Measurements from ENCODE around the gene FBXW2.
"Not testable (repeated sequence)": the region's sequence is repeated elsewhere in the genome, so short reads cannot be mapped to it uniquely, and the experiment has no call there.

The FBXW2 gene

GRCh38 chr9:120778758-120779157 is 14.5 kb downstream of the FBXW2 start:
- DNase-seq, result no peak

GRCh38 chr9:120777229-120777628 is 16.0 kb downstream of the FBXW2 start:
- DNase-seq, result no peak

- no peak for DNase-seq
Measured at GRCh38 chr9:120776788-120777187, 16.4 kb downstream of the FBXW2 start.

GRCh38 chr9:120775859-120776258 is 17.4 kb downstream of the FBXW2 start:
- DNase-seq, result no peak

- DNase-seq, result no peak
Measured at GRCh38 chr9:120774719-120775118, 18.5 kb downstream of the FBXW2 start.

GRCh38 chr9:120773256-120773655 is 20.0 kb downstream of the FBXW2 start:
- DNase-seq, result no peak

- no peak for DNase-seq
Measured at GRCh38 chr9:120770931-120771330, 22.3 kb downstream of the FBXW2 start.

GRCh38 chr9:120768886-120769285 is 24.3 kb downstream of the FBXW2 start:
- DNase-seq, result no peak

GRCh38 chr9:120768247-120768646 is 25.0 kb downstream of the FBXW2 start:
- no peak for DNase-seq

- no peak for DNase-seq
Measured at GRCh38 chr9:120767451-120767850, 25.8 kb downstream of the FBXW2 start.

- DNase-seq, result no peak
Measured at GRCh38 chr9:120765910-120766425, 27.2 kb downstream of the FBXW2 start.

- DNase-seq, result no peak
Measured at GRCh38 chr9:120764476-120764875, 28.7 kb downstream of the FBXW2 start.

GRCh38 chr9:120761006-120761405 is 32.2 kb downstream of the FBXW2 start:
- DNase-seq, result no peak

GRCh38 chr9:120759755-120760400 is 33.3 kb downstream of the FBXW2 start:
- DNase-seq, result no peak

- DNase-seq, result no peak
Measured at GRCh38 chr9:120758544-120758943, 34.7 kb downstream of the FBXW2 start.

GRCh38 chr9:120757026-120757913 is 35.9 kb downstream of the FBXW2 start:
- no peak for DNase-seq

- no peak for DNase-seq
Measured at GRCh38 chr9:120756531-120756930, 36.7 kb downstream of the FBXW2 start.

- DNase-seq, result peak; percentile 44
Measured at GRCh38 chr9:120755810-120756434, 37.3 kb downstream of the FBXW2 start.

- no peak for DNase-seq
Measured at GRCh38 chr9:120755044-120755443, 38.2 kb downstream of the FBXW2 start.

- DNase-seq, result no peak
Measured at GRCh38 chr9:120750421-120750820, 42.8 kb downstream of the FBXW2 start.

- DNase-seq, result not testable (repeated sequence)
Measured at GRCh38 chr9:120746366-120746765, 46.9 kb downstream of the FBXW2 start.

GRCh38 chr9:120745278-120745677 is 47.9 kb downstream of the FBXW2 start:
- DNase-seq, result no peak

GRCh38 chr9:120742951-120743416 is 50.2 kb downstream of the FBXW2 start:
- peak; percentile 30 for DNase-seq

Measured in fibroblast of skin of back (primary cell).